GM19025 (cell line): ENCODE data around the gene HPSE2.

Experiments
- ATAC-seq: cut with Tn5 transposase; IDR thresholded peaks from one replicate; pipeline ENCODE4 v1.9.1; 2021; ENCODE audit warnings: mild to moderate bottlenecking, low read depth, moderate library complexity; ENCODE audit not compliant: unreplicated experiment

Gene HPSE2

GRCh38 chr10:98861962-98862361 is 373.7 kb downstream of the HPSE2 start:
- ATAC-seq = no peak

- no peak for ATAC-seq
Observed at GRCh38 chr10:98858525-98858924, 377.1 kb downstream of the HPSE2 start.

GRCh38 chr10:98855403-98856189 is 380.1 kb downstream of the HPSE2 start:
- no peak for ATAC-seq

GRCh38 chr10:98852686-98853085 is 383.0 kb downstream of the HPSE2 start:
- no peak for ATAC-seq

DNA sequence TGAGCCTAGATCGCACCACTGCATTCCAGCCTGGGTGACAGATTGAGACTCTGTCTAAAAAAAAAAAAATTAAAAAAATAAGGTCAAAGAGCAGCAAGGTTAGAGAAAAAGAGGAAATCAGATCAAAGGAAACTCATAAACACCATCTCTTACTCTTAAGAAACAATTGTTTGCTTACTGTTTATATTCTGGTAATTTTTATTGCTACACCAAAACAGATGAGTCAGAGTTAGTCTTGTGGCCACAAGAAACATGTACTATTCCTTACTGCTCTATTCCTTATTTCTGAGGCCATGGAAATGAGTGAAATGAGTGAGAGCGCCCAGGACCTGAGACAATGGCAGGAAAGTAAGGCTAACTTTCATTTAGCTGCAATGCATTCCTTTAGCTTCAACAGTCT is 387.3 kb downstream of the HPSE2 start:
- ATAC-seq = no peak

DNA sequence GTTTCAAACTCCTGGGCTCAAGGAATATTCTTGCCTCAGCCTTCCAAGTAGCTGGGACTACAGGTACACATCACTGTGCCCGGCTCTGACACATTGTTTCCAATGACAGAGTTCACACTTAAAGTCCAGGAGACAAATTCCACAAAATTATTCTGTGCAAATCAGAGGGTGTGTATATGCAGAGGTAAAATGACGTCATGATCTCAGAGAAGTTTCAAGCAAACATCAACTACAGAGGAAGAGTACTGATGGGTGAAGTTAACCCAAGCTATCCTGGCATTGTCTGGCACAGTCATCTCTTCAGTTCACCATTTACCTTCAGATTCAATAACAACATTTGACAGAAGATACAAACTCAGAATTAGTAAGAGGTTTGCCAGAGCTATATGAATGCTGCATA is 388.9 kb downstream of the HPSE2 start:
- ATAC-seq = no peak

DNA sequence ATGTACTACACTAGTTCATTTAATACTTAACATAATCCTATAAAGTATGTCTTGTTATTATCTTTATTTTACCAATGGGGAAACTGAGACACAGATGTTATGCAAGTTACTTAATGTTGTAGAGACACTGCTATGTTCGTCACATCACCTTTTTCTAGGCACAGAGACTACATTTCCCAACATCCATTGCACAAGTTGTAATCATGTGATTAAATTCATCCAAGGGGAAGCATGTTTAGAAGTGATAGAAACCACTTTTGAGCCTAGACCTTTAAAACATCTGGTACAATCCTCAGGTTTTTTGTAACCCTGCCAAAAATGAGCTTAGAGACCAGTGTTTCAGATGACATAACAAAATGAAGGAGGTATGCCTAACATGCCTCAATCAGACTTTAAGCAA is 402.1 kb downstream of the HPSE2 start:
- ATAC-seq = no peak

DNA sequence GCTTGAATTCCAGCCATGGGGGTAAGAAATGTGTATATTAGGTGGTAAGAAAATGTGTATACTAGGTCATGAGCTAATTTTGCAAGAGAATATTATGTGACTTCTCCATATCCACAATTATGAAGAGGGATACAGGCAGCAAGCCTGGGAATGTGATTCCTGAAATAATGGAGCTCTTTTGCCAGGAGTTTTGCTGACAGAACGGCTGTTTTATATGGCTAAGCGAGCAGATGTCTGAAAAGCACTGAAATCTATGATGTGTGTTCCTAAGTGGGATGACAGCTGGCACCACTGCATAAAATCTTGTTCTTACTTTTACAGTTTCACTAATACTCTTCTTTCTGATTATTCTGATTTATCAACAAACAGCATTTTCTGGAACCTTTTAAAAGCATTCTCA is 402.9 kb downstream of the HPSE2 start:
- no peak for ATAC-seq

- ATAC-seq = no peak
Observed at GRCh38 chr10:98832196-98832595, 403.5 kb downstream of the HPSE2 start.

GRCh38 chr10:98831391-98831790 is 404.3 kb downstream of the HPSE2 start:
- no peak for ATAC-seq

GRCh38 chr10:98825741-98826140 is 409.9 kb downstream of the HPSE2 start:
- no peak for ATAC-seq

- ATAC-seq = no peak
Observed at GRCh38 chr10:98817396-98817795, 418.3 kb downstream of the HPSE2 start.

DNA sequence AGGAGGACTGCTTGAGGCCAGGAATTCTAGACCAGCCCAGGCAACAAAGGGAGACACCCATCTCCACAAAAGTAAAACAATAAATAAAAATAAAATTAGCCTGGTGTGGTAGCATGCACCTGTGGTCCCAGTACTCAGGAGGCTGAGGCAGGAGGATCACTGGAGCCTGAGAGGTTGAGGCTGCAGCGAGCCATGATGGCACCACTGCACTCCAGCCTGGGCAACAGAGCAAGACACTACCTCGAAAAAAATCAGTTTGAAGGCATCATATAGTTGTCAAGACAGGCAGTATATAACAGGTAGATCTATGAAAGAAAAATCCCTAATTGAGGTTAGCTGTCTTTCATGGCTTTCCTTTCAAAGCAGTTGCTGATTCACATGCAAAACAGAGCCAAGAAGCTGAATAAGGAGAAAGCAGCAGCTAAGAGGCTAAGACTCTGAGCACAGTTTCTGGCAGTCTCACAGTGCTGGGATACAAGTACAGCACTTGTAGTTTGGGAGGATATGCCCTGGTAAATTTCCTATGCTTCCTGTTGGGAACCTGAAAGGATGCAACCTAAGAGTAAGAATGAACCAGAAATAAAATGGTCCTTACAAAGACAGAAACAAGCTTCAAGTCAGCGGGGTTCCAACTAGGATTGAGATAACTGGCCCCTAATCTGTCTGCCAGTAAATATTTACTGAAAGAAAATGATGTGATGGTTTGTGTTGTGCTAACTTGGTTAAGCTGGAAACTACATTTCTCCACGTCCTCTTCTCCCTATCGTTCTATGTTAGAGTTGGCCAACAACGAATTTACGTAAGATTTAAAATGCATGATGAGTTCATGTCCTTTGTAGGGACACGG is 420.4 kb downstream of the HPSE2 start:
- no peak for ATAC-seq

- ATAC-seq = no peak
Observed at GRCh38 chr10:98814470-98814869, 421.2 kb downstream of the HPSE2 start.

- no peak for ATAC-seq
Observed at GRCh38 chr10:98808282-98808892, 427.3 kb downstream of the HPSE2 start.

DNA sequence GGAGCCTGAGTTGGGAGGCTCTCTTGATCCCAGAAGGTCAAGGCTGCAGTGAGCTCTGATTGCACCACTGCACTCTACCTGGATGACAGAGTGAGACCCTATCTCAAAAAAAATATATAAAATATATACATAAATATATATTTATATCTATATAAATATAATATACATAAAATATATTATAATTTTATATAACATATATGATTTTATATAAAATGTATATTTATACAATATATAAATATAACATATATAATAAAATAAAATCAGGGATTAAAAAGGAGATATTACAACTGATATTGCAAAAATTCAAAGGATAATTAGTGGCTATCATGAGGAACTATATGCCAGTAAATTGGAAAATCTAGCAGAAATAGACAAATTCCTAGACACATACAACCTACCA is 435.4 kb downstream of the HPSE2 start:
- no peak for ATAC-seq

- no peak for ATAC-seq
Observed at GRCh38 chr10:98795467-98795866, 440.2 kb downstream of the HPSE2 start.

GRCh38 chr10:98790817-98791216 is 444.8 kb downstream of the HPSE2 start:
- ATAC-seq = no peak

GRCh38 chr10:98778277-98778759 is 457.3 kb downstream of the HPSE2 start:
- no peak for ATAC-seq

DNA sequence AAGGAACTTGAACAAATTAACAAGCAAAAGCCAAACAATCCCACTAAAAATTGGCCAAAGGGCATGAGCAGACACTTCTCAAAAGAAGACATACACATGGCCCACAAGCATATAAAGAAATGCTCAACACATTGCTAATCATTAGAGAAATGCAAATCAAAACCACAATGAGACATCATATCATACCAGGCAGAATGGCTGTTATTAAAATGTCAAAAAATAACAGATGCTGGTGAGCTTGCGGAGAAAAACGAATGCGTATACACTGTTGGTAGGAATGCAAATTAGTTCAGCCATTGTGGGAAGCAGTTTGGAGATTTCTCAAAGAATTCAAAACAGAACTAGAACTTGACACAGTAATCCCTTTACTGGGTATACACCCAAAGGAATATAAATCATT is 477.2 kb downstream of the HPSE2 start:
- ATAC-seq = no peak

DNA sequence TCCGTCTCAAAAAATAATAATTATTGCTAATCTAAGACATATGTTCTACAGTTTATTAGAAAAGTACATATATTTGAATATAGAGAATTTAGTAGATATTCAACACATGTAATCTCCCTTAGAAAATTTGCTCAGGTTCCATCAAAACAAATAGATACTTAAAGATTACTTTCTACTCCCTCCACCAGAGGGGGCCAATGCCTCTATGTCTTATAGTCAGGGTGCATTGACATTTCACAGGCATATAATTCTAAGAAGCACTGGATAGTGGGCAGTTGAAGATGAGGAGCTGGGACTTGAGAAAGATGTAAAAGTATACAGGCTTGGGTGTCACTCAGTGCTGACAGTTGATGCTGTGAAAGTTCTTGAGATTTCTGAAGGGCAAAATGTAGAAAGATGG is 487.4 kb downstream of the HPSE2 start:
- ATAC-seq = no peak
